Transverse colon (tissue), 4 donors: ENCODE measurements around the gene PAQR9. TPM values are rescaled to one million over a fixed set of nuclear protein-coding genes. Genes with fewer than 3 reads are reported as not detected.

Experiments
- DNase-seq: peaks from one replicate; pipeline ENCODE4 v3.0.0-alpha.2; 2019
- H3K27ac ChIP-seq, 4 donors: fragments of 200-600 bp; sonication (generic); 2 replicates each; pipeline ENCODE4 v1.5.1; 2016 to 2018; ENCODE audit warnings: inconsistent platforms in 4 of 4
- H3K27me3 ChIP-seq: fragments of 200-600 bp; sonication (generic); 2 replicates; pipeline ENCODE4 v1.5.1; 2017; ENCODE audit warnings: inconsistent platforms
- H3K36me3 ChIP-seq, 4 donors: fragments of 200-600 bp; sonication (generic); 2 replicates each; pipeline ENCODE4 v1.5.1; 2017 to 2019; ENCODE audit warnings: inconsistent platforms in 4 of 4
- H3K4me1 ChIP-seq, 4 donors: fragments of 200-600 bp; sonication (generic); 2 replicates each; pipeline ENCODE4 v1.5.1; 2017 to 2020; ENCODE audit warnings: inconsistent platforms in 4 of 4
- H3K4me3 ChIP-seq, 4 donors: fragments of 200-600 bp; sonication (generic); 1 replicate in 1 of 4; 2 replicates in 3 of 4; pipeline versions ENCODE4 v1.5.1 to v1.6.1; 2017 to 2019; ENCODE audit warnings: inconsistent platforms in 4 of 4
- H3K9me3 ChIP-seq, 2 donors: fragments of 200-600 bp; sonication (generic); 2 replicates each; pipeline ENCODE4 v1.5.1; 2017 to 2019; ENCODE audit warnings: inconsistent platforms in 2 of 2
- CTCF ChIP-seq, 5 experiments: fragments of 200-600 bp in 3 of 5; fragments of 450-650 bp in 2 of 5; sonication (generic) in 3 of 5; IDR thresholded peaks; 1 replicate in 2 of 5; 2 replicates in 3 of 5; pipeline ENCODE4 v1.5.1; 2016 to 2017; ENCODE audit warnings: antibody characterized with exemption in 5 of 5, inconsistent platforms in 3 of 5, mild to moderate bottlenecking in 2 of 5, moderate library complexity in 1 of 5
- EP300 ChIP-seq: sonication (generic); formaldehyde crosslinking; IDR thresholded peaks from one replicate; pipeline ENCODE4 v1.6.1; 2017; ENCODE audit warnings: antibody characterized with exemption, low read depth
- POLR2A ChIP-seq: fragments of 450-650 bp; IDR thresholded peaks from one replicate; pipeline ENCODE4 v1.6.1; 2016; ENCODE audit warnings: antibody characterized with exemption, mild to moderate bottlenecking, moderate library complexity
- POLR2AphosphoS5 ChIP-seq, 3 donors: sonication (generic); formaldehyde crosslinking; IDR thresholded peaks; one replicate each; pipeline ENCODE4 v1.6.1; 2016; ENCODE audit warnings: antibody characterized with exemption in 3 of 3
- WGBS, 2 donors: methylation state at CpG; one replicate each; pipeline ENCODE4 v1.1.5; 2018; ENCODE audit warnings: low coverage in 1 of 2; 5-methylcytosine and 5-hydroxymethylcytosine counted together
- in situ Hi-C, 4 donors: fragments of 200-750 bp; cut with MboI; loops; one replicate each; pipeline versions ENCODE4 v1.15.0 to v1.15.1; 2017; ENCODE audit warnings: low sequenced_read_pairs in 3 of 4, low pct_ligation_motif_present in 1 of 4, low pct_unique_long_range_greater_than_20kb in 1 of 4
- intact Hi-C: fragments of 100-400 bp; cut with DNase I; formaldehyde crosslinking; loops from one replicate; pipeline ENCODE4 v1.15.1; 2023; ENCODE audit warnings: low total_unique reads
- total RNA-seq, 4 donors: library from RNA; depleted of rRNA; stranded (reverse); fragments of >200 nt; gene quantifications; one replicate each; pipeline ENCODE4 v1.1.0, GENCODE V29; 2016

Gene PAQR9
- total RNA-seq, 4 donors from 2014 or later: not detected

GRCh38 chr3:142934887-142935269, 28.6 kb downstream of the PAQR9 start:
- Histone ChIP-seq H3K4me3 (no peak overlapping the region), H3K9me3 (no peaks in the 10 kb centered on the region), H3K4me1 (peaks cover 0 to 5% (median 2%) of the 10 kb centered on the region in 4 donors), H3K36me3 (no peaks in the 10 kb centered on the region), H3K27ac (no peak overlapping the region), H3K27me3 (no peaks in the 10 kb centered on the region)
- TF ChIP-seq POLR2A (no peak), CTCF (IDR thresholded peaks at IDR 0.05) (no peak), POLR2AphosphoS5 (IDR thresholded peaks at IDR 0.05) (no peak), EP300 (no peak)
- intact Hi-C loops: no loop called here
- no peak for DNase-seq
- in situ Hi-C loops: no loop called here
- WGBS, 2 donors: 86 to 100% methylated on average over 1 to 3 of the region's 3 CpGs

GRCh38 chr3:142934128-142934886, 29.2 kb downstream of the PAQR9 start:
- intact Hi-C loops (no loop called here), in situ Hi-C loops (no loop called here)
- peaks cover 0 to 9% (median 3%) of the 10 kb centered on the region in 4 donors for H3K4me1 ChIP-seq
- no peak for TF ChIP-seq EP300
- TF ChIP-seq POLR2A: no peak
- no peak for TF ChIP-seq POLR2AphosphoS5 (IDR thresholded peaks at IDR 0.05)
- no peak for TF ChIP-seq CTCF (IDR thresholded peaks at IDR 0.05)
- no peaks in the 10 kb centered on the region for H3K36me3 ChIP-seq
- no peak overlapping the region for H3K27ac ChIP-seq
- no peaks in the 10 kb centered on the region for H3K9me3 ChIP-seq
- DNase-seq: no peak
- no peak overlapping the region for H3K4me3 ChIP-seq
- H3K27me3 ChIP-seq: no peaks in the 10 kb centered on the region
- WGBS, 2 donors: 87 to 93% methylated on average over 5 to 7 of the region's 7 CpGs

- Histone ChIP-seq H3K27me3 (no peaks in the 10 kb centered on the region), H3K4me3 (no peak overlapping the region), H3K9me3 (no peaks in the 10 kb centered on the region), H3K36me3 (no peaks in the 10 kb centered on the region), H3K27ac (no peak overlapping the region), H3K4me1 (peaks cover 0 to 9% (median 3%) of the 10 kb centered on the region in 4 donors)
- intact Hi-C loops: no loop called here
- TF ChIP-seq CTCF (IDR thresholded peaks at IDR 0.05): no peak
- no peak for TF ChIP-seq EP300
- no peak for TF ChIP-seq POLR2A
- no peak for TF ChIP-seq POLR2AphosphoS5 (IDR thresholded peaks at IDR 0.05)
- WGBS, 2 donors: 53 to 71% methylated on average over 2 to 6 of the region's 6 CpGs
- in situ Hi-C loops: no loop called here
- peak; percentile 14 for DNase-seq
Measured at GRCh38 chr3:142931222-142931621, 32.3 kb downstream of the PAQR9 start.

GRCh38 chr3:142930463-142930862, 33.0 kb downstream of the PAQR9 start:
- DNase-seq: no peak
- intact Hi-C loops (no loop called here), in situ Hi-C loops (no loop called here)
- Histone ChIP-seq H3K36me3 (no peaks in the 10 kb centered on the region), H3K4me1 (peaks cover 0 to 9% (median 3%) of the 10 kb centered on the region in 4 donors), H3K4me3 (no peak overlapping the region), H3K9me3 (no peaks in the 10 kb centered on the region), H3K27me3 (no peaks in the 10 kb centered on the region), H3K27ac (peak overlapping the region in 1 of 4 donors; percentile 12)
- no peak for TF ChIP-seq POLR2A
- TF ChIP-seq EP300: no peak
- peak in 1 of 5 experiments; percentile 27 for TF ChIP-seq CTCF (IDR thresholded peaks at IDR 0.05)
- no peak for TF ChIP-seq POLR2AphosphoS5 (IDR thresholded peaks at IDR 0.05)
- WGBS, 2 donors: 44 to 46% methylated on average over 3 of the region's 3 CpGs
